ENCODE data around the gene ACAA2.

GRCh38 chr18:49847524-49847923, 34.2 kb upstream of the ACAA2 start:
- TF ChIP-seq CTCF (IDR thresholded peaks at IDR 0.05 in 2 of 3, conservative IDR thresholded peaks at IDR 0.05 in 1 of 3; ENCODE audit: borderline replicate concordance in 1 of 3, insufficient read depth in 1 of 3, low read depth in 2 of 3, low read length in 2 of 3) = no peak
- no peak for TF ChIP-seq POLR2A (IDR thresholded peaks at IDR 0.05; ENCODE audit: borderline replicate concordance, extremely low read depth, insufficient read depth, insufficient read length)
